SK-N-SH (cell line): ENCODE results near the gene NPAS1.
"Not testable (repeated sequence)": the region's sequence is repeated elsewhere in the genome, so short reads cannot be mapped to it uniquely, and the experiment has no call there.

Experiments used
- CHD2 ChIP-seq: fragments of 150-350 bp; IDR thresholded peaks from 2 replicates; pipeline ENCODE4 v1.6.1; 2018; ENCODE audit warnings: low read length; ENCODE audit not compliant: partially characterized antibody
- EZH2phosphoT487 ChIP-seq: fragments of 200-600 bp; sonication (generic); IDR thresholded peaks from 2 replicates; pipeline ENCODE4 v1.6.1; 2017; ENCODE audit warnings: low read depth, mixed run types, mild to moderate bottlenecking, antibody characterized with exemption, moderate library complexity, borderline replicate concordance
- FOXM1 ChIP-seq: IDR thresholded peaks from 2 replicates; pipeline ENCODE4 v1.4.0; 2012; ENCODE audit warnings: low read depth, mild to moderate bottlenecking
- MAX ChIP-seq: IDR thresholded peaks from 2 replicates; pipeline ENCODE4 v1.4.0; 2012; ENCODE audit warnings: low read depth
- MXI1 ChIP-seq: IDR thresholded peaks from 2 replicates; pipeline ENCODE4 v1.6.1; 2012; ENCODE audit warnings: mild to moderate bottlenecking, low read depth, low read length, improper control_type of control experiment
- NFIC ChIP-seq: IDR thresholded peaks from 2 replicates; pipeline ENCODE4 v1.4.0; 2012; ENCODE audit warnings: borderline replicate concordance
- POLR2AphosphoS5 ChIP-seq: IDR thresholded peaks from 2 replicates; pipeline ENCODE4 v1.6.1; 2012; ENCODE audit warnings: low read depth, low read length
- RCOR1 ChIP-seq: fragments of 150-350 bp; IDR thresholded peaks from 2 replicates; pipeline ENCODE4 v1.6.1; 2017; ENCODE audit warnings: antibody characterized with exemption, low read length
- SMC3 ChIP-seq: IDR thresholded peaks from 2 replicates; pipeline ENCODE4 v1.6.1; 2012; ENCODE audit warnings: low read depth, low read length, improper control_type of control experiment
- YY1 ChIP-seq: IDR thresholded peaks from 2 replicates; pipeline ENCODE4 v1.4.0; 2012; ENCODE audit warnings: low read depth, mild to moderate bottlenecking
- TF ChIP-seq, protein P1 (sequence below): fragments of 200-600 bp; sonication (generic); IDR thresholded peaks from 2 replicates; pipeline ENCODE4 v1.6.1; 2017; ENCODE audit warnings: antibody characterized with exemption, mild to moderate bottlenecking, moderate library complexity
- TF ChIP-seq, protein P2 (sequence below): IDR thresholded peaks from 2 replicates; pipeline ENCODE4 v1.6.1; 2012; ENCODE audit warnings: mild to moderate bottlenecking, low read depth, low read length, moderate library complexity
- TF ChIP-seq, protein P3 (sequence below): fragments of 150-350 bp; IDR thresholded peaks from 2 replicates; pipeline ENCODE4 v1.6.1; 2016; ENCODE audit warnings: mild to moderate bottlenecking, low read depth, low read length

DNA sequence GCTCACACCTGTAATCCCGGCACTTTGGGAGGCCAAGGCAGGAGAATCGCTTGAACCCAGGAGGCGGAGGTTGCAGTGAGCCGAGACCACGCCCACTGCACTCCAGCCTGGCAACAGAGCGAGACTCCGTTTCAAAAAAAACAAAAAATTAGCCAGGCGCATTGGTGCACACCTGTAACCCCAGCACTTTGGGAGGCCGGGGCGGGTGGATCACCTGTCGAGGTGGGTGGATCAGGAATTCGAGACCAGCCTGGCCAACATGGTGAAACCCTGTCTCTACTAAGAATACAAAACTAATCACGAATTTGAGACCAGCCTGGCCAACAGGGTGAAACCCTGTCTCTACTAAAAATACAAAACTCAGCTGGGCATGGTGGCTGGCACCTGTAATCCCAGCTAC lies 58.7 kb downstream of the NPAS1 start:
- TF ChIP-seq YY1, POLR2AphosphoS5, RCOR1, NFIC, EZH2phosphoT487, FOXM1, MXI1, CHD2, MAX, SMC3: not testable (repeated sequence)
- TF ChIP-seq, protein P1, sequence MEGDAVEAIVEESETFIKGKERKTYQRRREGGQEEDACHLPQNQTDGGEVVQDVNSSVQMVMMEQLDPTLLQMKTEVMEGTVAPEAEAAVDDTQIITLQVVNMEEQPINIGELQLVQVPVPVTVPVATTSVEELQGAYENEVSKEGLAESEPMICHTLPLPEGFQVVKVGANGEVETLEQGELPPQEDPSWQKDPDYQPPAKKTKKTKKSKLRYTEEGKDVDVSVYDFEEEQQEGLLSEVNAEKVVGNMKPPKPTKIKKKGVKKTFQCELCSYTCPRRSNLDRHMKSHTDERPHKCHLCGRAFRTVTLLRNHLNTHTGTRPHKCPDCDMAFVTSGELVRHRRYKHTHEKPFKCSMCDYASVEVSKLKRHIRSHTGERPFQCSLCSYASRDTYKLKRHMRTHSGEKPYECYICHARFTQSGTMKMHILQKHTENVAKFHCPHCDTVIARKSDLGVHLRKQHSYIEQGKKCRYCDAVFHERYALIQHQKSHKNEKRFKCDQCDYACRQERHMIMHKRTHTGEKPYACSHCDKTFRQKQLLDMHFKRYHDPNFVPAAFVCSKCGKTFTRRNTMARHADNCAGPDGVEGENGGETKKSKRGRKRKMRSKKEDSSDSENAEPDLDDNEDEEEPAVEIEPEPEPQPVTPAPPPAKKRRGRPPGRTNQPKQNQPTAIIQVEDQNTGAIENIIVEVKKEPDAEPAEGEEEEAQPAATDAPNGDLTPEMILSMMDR, result not testable (repeated sequence)
- TF ChIP-seq, protein P2, sequence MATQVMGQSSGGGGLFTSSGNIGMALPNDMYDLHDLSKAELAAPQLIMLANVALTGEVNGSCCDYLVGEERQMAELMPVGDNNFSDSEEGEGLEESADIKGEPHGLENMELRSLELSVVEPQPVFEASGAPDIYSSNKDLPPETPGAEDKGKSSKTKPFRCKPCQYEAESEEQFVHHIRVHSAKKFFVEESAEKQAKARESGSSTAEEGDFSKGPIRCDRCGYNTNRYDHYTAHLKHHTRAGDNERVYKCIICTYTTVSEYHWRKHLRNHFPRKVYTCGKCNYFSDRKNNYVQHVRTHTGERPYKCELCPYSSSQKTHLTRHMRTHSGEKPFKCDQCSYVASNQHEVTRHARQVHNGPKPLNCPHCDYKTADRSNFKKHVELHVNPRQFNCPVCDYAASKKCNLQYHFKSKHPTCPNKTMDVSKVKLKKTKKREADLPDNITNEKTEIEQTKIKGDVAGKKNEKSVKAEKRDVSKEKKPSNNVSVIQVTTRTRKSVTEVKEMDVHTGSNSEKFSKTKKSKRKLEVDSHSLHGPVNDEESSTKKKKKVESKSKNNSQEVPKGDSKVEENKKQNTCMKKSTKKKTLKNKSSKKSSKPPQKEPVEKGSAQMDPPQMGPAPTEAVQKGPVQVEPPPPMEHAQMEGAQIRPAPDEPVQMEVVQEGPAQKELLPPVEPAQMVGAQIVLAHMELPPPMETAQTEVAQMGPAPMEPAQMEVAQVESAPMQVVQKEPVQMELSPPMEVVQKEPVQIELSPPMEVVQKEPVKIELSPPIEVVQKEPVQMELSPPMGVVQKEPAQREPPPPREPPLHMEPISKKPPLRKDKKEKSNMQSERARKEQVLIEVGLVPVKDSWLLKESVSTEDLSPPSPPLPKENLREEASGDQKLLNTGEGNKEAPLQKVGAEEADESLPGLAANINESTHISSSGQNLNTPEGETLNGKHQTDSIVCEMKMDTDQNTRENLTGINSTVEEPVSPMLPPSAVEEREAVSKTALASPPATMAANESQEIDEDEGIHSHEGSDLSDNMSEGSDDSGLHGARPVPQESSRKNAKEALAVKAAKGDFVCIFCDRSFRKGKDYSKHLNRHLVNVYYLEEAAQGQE, result not testable (repeated sequence)
- TF ChIP-seq, protein P3, sequence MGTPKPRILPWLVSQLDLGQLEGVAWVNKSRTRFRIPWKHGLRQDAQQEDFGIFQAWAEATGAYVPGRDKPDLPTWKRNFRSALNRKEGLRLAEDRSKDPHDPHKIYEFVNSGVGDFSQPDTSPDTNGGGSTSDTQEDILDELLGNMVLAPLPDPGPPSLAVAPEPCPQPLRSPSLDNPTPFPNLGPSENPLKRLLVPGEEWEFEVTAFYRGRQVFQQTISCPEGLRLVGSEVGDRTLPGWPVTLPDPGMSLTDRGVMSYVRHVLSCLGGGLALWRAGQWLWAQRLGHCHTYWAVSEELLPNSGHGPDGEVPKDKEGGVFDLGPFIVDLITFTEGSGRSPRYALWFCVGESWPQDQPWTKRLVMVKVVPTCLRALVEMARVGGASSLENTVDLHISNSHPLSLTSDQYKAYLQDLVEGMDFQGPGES, result not testable (repeated sequence)
